HG02571 (cell line): ENCODE results near the gene TBC1D8B.
"Not testable (repeated sequence)": the region's sequence is repeated elsewhere in the genome, so short reads cannot be mapped to it uniquely, and the experiment has no call there.

Experiments
- ATAC-seq: cut with Tn5 transposase; IDR thresholded peaks from one replicate; pipeline ENCODE4 v1.9.1; 2021; ENCODE audit warnings: mild to moderate bottlenecking, moderate library complexity; ENCODE audit not compliant: unreplicated experiment

The TBC1D8B gene

GRCh38 chrX:106802388-106803275 is at the start of gene TBC1D8B:
TBC1D8B (plus strand) TSS chrX:106802673; CDS start chrX:106802854, 181 bp downstream.
- ATAC-seq: peak; percentile 94

- ATAC-seq: not testable (repeated sequence)
These were observed 33.2 kb upstream of the TBC1D8B start for GRCh38 chrX:106769288-106769687.

- no peak for ATAC-seq
These were observed 27.5 kb upstream of the TBC1D8B start for GRCh38 chrX:106774981-106775380.

- ATAC-seq: no peak
These were observed 22.2 kb upstream of the TBC1D8B start for GRCh38 chrX:106780264-106780663.

GRCh38 chrX:106780664-106781377 is 21.7 kb upstream of the TBC1D8B start:
- no peak for ATAC-seq

GRCh38 chrX:106783716-106784115 is 18.8 kb upstream of the TBC1D8B start:
- ATAC-seq: no peak

GRCh38 chrX:106791495-106791894 is 11.0 kb upstream of the TBC1D8B start:
- ATAC-seq: no peak

DNA sequence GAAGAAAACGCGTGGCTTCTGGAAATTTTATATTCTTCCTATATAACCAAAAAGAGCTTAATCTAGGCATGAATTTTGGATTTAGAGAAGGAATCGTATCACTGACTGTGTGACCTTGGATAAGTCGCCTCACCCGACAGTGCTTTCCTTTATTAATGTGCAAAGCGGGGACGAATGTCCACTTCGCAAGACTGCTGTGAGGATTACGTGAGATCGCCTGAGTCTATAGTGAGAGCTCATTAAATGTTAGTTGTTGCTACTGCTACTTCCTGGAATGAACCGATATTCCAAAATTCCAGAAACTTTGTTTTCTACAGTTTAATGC is 448 bp upstream of the TBC1D8B start:
- peak; percentile 8 for ATAC-seq

GRCh38 chrX:106811131-106811910 is 8.8 kb downstream of the TBC1D8B start:
- no peak for ATAC-seq

- not testable (repeated sequence) for ATAC-seq
These were observed 10.5 kb downstream of the TBC1D8B start for GRCh38 chrX:106812930-106813329.

GRCh38 chrX:106814093-106814492 is 11.6 kb downstream of the TBC1D8B start:
- ATAC-seq: not testable (repeated sequence)

GRCh38 chrX:106862972-106863688 is 60.7 kb downstream of the TBC1D8B start:
- ATAC-seq: no peak

DNA sequence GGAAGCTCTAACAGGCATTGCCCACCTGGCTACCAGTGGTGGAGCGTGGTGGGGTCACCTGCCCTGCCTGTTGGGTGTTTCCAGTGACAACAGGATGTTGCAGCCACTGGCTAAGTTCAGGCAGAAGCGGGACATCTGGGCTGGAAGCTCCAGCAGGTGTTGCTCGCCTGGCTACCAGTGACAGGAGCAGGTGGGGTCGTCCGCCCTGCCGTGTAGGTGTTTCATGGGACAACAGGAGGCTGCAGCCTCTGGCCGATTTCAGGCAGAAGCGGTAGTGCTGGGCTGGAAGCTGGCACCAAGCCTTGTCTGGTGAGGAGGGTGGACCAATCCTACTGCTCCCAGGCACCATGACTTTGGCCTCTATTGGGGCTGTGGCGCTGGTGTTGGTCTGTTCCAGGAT is 61.2 kb downstream of the TBC1D8B start:
- no peak for ATAC-seq

GRCh38 chrX:106872796-106873195 is 70.3 kb downstream of the TBC1D8B start:
- not testable (repeated sequence) for ATAC-seq

- ATAC-seq: no peak
These were observed 71.6 kb downstream of the TBC1D8B start for GRCh38 chrX:106874075-106874474.

- no peak for ATAC-seq
These were observed 72.7 kb downstream of the TBC1D8B start for GRCh38 chrX:106875151-106875550.

DNA sequence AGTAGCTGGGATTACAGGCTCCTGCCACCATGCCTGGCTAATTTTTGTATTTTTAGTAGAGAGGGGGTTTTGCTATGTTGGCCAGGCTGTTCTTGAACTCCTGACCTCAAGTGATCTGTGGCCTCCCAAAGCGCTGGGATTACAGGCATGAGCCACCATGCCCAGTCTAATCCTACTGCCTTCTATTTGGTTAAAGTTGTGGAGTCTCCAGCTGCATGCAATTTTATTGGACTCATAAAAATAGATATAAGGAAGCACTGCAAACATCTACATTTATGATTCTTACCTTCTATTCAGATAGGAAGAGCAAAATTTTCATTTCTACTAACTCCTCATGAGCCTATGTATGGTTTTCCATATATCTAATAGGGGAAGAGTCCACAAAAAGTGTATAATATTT is 87.0 kb downstream of the TBC1D8B start:
- ATAC-seq: no peak

DNA sequence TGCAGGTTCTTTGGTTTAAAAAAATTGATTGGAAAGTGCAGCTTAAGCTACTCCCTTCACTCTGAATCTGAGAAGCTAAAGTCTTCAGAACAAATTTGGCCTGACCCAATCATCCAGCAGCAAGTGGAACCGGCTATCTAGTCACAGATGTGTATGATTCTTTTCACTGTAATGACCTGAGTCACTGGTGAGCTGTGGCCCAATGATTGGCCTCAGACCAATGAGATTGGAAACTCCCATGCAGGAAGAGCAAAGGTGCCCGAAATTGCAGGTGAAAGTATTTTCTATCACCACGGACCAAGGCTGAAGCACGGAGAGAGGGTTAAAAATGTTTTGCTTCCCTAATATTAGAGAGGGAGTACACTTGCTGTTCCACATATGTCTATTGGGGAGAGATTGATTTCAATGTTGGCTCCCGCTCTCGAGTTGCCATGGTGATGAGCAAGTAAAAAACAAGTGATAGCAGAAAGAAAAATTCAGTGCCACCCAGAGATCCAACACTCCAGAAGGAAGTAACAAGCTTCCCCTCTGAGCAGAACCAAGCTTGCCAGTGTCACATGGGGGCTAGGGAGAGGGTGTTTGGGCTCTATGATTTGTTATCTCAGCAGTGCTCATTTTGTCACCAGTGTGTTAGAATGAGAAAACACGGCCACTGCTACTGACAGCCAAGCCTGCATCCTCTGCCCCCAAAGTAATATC is 89.4 kb downstream of the TBC1D8B start:
- no peak for ATAC-seq

DNA sequence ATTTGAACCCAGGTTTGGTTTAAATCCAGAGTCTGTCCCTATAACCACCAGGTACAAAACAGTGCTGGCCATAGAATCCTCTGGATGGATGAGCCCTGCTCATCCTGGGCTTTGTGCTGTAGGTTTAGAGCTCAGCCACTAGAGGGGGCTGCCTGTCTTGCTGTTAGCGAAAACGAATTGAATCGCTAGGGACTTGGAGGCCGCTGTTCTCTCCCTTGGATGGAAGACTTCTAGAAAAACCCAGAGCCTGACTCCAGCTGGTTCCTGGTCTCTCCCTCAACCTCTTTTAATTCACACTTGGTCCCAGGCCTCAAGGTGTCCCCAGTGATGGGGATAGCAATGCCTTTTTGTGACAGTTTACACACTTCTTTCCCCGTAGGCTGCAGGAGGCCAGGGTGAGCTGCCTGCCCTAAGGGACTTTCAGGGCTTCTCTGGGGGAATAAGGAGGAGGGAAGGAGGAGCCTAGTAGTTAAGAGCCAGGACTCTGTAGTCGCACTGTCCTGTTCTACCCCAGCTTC is 92.0 kb downstream of the TBC1D8B start:
- ATAC-seq: no peak

GRCh38 chrX:106894978-106895452 is 92.5 kb downstream of the TBC1D8B start:
- no peak for ATAC-seq
